Measurements from ENCODE around the gene KMT5B. TPM values are rescaled to one million over a fixed set of nuclear protein-coding genes. Genes with fewer than 3 reads are reported as not detected.

Gene KMT5B
- total RNA-seq, 1 donor from 2014 or later: 59.4 TPM

DNA sequence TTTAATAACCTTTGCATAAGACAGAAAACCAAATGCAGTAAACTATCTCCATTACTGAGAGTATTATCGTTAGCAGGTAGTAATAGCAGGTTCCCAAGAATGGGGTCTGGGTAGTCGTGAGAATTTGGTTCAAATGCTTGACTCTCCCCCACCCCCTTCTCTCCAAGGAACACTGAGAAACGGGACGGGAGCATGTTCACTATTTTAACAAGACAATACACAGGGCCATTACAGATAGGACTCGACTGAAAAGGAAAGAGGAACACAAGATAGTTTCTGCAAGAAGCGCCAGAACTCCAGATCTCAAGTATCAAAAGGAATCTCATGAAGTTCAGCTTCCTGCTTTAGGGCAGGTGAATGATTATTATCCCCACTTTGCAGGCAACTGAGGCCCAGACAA, 27.0 kb downstream of the KMT5B start:
- TF ChIP-seq, protein P1, sequence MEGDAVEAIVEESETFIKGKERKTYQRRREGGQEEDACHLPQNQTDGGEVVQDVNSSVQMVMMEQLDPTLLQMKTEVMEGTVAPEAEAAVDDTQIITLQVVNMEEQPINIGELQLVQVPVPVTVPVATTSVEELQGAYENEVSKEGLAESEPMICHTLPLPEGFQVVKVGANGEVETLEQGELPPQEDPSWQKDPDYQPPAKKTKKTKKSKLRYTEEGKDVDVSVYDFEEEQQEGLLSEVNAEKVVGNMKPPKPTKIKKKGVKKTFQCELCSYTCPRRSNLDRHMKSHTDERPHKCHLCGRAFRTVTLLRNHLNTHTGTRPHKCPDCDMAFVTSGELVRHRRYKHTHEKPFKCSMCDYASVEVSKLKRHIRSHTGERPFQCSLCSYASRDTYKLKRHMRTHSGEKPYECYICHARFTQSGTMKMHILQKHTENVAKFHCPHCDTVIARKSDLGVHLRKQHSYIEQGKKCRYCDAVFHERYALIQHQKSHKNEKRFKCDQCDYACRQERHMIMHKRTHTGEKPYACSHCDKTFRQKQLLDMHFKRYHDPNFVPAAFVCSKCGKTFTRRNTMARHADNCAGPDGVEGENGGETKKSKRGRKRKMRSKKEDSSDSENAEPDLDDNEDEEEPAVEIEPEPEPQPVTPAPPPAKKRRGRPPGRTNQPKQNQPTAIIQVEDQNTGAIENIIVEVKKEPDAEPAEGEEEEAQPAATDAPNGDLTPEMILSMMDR (IDR thresholded peaks at IDR 0.05): no peak
- peaks cover 30% of the 10 kb centered on the region for H3K36me3 Mint-ChIP-seq (ENCODE audit: unreplicated experiment)
- no peak overlapping the region for H3K4me3 Mint-ChIP-seq (ENCODE audit: unreplicated experiment)

DNA sequence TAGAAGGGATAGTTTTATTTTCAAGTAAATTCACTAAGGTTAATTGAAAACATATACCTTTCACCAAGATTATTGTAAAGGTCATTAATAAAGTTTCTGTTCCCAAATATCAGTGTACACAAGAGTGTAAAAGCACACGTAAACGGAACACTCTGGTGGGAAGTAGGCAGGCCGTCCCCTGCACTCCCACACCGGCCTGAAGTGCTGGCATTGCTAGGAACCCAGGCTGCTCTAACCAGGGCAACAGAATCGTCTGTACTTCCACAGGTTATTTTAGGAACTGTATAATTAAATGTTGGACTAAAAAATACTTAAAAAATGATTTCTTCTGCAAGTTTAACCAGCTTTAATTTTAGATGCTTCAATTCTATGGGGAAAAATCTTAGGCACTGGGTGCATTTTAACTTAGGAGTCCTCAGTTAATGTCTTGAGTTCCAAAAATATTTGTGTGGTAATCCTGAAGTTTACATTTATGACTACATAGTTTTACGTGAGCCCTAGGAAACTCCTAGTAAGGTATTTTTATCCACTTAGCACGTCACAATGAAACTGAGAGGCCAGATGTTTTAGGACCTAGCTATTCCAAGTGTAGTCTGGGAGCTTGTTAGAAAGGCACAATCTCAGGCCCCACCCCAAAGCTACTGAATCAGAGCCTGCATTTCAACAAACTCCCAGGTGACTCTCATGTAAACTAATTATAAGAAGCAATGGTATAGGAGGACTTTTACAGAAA, 31.2 kb downstream of the KMT5B start:
- TF ChIP-seq, protein P1 (IDR thresholded peaks at IDR 0.05): no peak
- H3K9me3 Mint-ChIP-seq (ENCODE audit: unreplicated experiment): no peaks in the 10 kb centered on the region
- no peak overlapping the region for H3K4me3 Mint-ChIP-seq (ENCODE audit: unreplicated experiment)
- peaks cover 44% of the 10 kb centered on the region for H3K36me3 Mint-ChIP-seq (ENCODE audit: unreplicated experiment)
- H3K4me1 Mint-ChIP-seq (ENCODE audit: unreplicated experiment): no peaks in the 10 kb centered on the region
- DNase-seq (ENCODE audit: extremely low spot score, unreplicated experiment): no peak
- no peaks in the 10 kb centered on the region for H3K27me3 Mint-ChIP-seq (ENCODE audit: unreplicated experiment)
- no peak overlapping the region for H3K27ac Mint-ChIP-seq (ENCODE audit: unreplicated experiment)

More for the DNA sequence above, 27.0 kb downstream of the KMT5B start:
- peaks cover 5% of the 10 kb centered on the region for H3K4me1 Mint-ChIP-seq (ENCODE audit: unreplicated experiment)
- H3K9me3 Mint-ChIP-seq (ENCODE audit: unreplicated experiment): no peaks in the 10 kb centered on the region
- H3K27ac Mint-ChIP-seq (ENCODE audit: unreplicated experiment): no peak overlapping the region
- no peak for DNase-seq (ENCODE audit: extremely low spot score, unreplicated experiment)
- H3K27me3 Mint-ChIP-seq (ENCODE audit: unreplicated experiment): no peaks in the 10 kb centered on the region

DNA sequence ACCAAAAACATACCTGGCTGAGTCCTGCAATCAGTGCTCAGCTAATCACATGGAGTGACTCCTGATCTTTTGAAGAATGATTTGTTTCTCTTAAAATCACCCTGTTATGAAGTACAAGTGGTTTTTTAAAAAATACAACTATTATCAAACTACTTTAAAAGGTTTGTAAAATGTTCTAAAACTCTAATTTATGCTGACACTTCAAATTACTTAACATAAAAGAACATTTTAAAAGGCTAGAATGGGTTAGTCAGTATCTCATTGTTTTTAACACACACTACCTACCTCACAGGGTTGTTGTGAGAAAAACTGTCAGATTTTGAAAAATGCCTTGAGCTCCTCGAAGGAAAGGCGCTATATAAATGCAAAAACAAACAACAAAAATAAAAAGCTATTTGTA, 33.2 kb downstream of the KMT5B start:
- Mint-ChIP-seq H3K27me3 (ENCODE audit: unreplicated experiment) (no peaks in the 10 kb centered on the region), H3K4me3 (ENCODE audit: unreplicated experiment) (no peak overlapping the region), H3K9me3 (ENCODE audit: unreplicated experiment) (no peaks in the 10 kb centered on the region), H3K36me3 (ENCODE audit: unreplicated experiment) (peaks cover 41% of the 10 kb centered on the region), H3K4me1 (ENCODE audit: unreplicated experiment) (no peaks in the 10 kb centered on the region), H3K27ac (ENCODE audit: unreplicated experiment) (no peak overlapping the region)
- no peak for DNase-seq (ENCODE audit: extremely low spot score, unreplicated experiment)
- TF ChIP-seq, protein P1 (IDR thresholded peaks at IDR 0.05): no peak

DNA sequence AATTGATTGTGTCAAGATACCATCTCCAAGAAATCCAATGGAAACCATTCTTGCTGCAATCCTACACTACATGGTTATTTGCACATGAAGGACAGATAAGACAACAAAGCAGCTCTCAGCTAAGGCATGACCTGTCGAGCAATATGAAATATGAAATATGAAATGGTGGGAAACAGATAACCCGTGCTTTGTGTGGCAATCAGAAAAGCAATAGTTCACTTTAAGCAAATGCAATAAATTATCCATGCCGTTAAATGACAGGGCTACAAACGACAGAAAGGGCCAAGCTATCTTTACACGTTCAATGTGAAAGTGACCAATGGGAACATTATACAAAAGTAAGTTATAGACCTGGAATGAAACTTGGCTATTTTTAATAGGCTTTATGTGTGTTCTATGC, 35.2 kb downstream of the KMT5B start:
- Mint-ChIP-seq H3K27me3 (ENCODE audit: unreplicated experiment) (no peaks in the 10 kb centered on the region), H3K27ac (ENCODE audit: unreplicated experiment) (no peak overlapping the region), H3K36me3 (ENCODE audit: unreplicated experiment) (peaks cover 45% of the 10 kb centered on the region), H3K9me3 (ENCODE audit: unreplicated experiment) (no peaks in the 10 kb centered on the region), H3K4me1 (ENCODE audit: unreplicated experiment) (no peaks in the 10 kb centered on the region), H3K4me3 (ENCODE audit: unreplicated experiment) (no peak overlapping the region)
- no peak for DNase-seq (ENCODE audit: extremely low spot score, unreplicated experiment)
- TF ChIP-seq, protein P1 (IDR thresholded peaks at IDR 0.05): no peak

DNA sequence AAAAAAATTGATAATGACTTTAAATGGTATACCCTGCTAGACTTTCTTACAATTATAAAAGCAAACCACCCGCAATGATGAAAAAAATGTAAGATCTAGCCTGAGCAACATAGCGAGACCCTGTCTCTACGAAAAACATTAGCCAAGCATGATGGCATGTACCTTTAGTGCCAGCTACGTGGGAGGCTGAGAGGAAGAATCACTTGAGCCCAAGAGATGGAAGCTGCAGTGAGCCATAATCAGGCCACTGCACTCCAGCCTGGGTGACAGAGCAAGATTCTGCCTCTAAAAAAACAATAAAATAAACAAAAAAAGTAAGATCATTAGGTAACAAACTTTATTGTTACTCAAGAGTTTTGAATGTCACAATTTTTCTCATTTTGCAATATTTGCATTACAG, 39.2 kb downstream of the KMT5B start:
- no peak for DNase-seq (ENCODE audit: extremely low spot score, unreplicated experiment)
- Mint-ChIP-seq H3K36me3 (ENCODE audit: unreplicated experiment) (peaks cover 48% of the 10 kb centered on the region), H3K4me1 (ENCODE audit: unreplicated experiment) (no peaks in the 10 kb centered on the region), H3K4me3 (ENCODE audit: unreplicated experiment) (no peak overlapping the region), H3K27ac (ENCODE audit: unreplicated experiment) (no peak overlapping the region), H3K27me3 (ENCODE audit: unreplicated experiment) (no peaks in the 10 kb centered on the region), H3K9me3 (ENCODE audit: unreplicated experiment) (no peaks in the 10 kb centered on the region)
- TF ChIP-seq, protein P1 (IDR thresholded peaks at IDR 0.05): no peak

Data from osteocyte (in vitro differentiated cells).